HEK293T (cell line): ENCODE results near the gene NCEH1.

Source experiments
- BHLHE40 ChIP-seq: fragments of 450-650 bp; IDR thresholded peaks from 2 replicates; pipeline ENCODE4 v1.6.1; 2016; ENCODE audit warnings: mild to moderate bottlenecking, moderate library complexity, borderline replicate concordance
- ELF4 ChIP-seq: fragments of 450-650 bp; IDR thresholded peaks from 2 replicates; pipeline ENCODE4 v1.6.1; 2017; ENCODE audit warnings: antibody characterized with exemption
- FOXK2 ChIP-seq: fragments of 450-650 bp; IDR thresholded peaks from 2 replicates; pipeline ENCODE4 v1.6.1; 2016; ENCODE audit warnings: mild to moderate bottlenecking
- FOXM1 ChIP-seq: fragments of 450-650 bp; IDR thresholded peaks from 2 replicates; pipeline ENCODE4 v1.6.1; 2017; ENCODE audit warnings: mild to moderate bottlenecking, borderline replicate concordance
- NFRKB ChIP-seq: fragments of 450-650 bp; IDR thresholded peaks from 2 replicates; pipeline ENCODE4 v1.6.1; 2016; ENCODE audit warnings: mild to moderate bottlenecking, moderate library complexity
- SP1 ChIP-seq: fragments of 450-650 bp; IDR thresholded peaks from 2 replicates; pipeline ENCODE4 v1.6.1; 2017
- TARDBP ChIP-seq: fragments of 450-650 bp; IDR thresholded peaks from 2 replicates; pipeline ENCODE4 v1.6.1; 2016
- ZNF384 ChIP-seq: fragments of 450-650 bp; IDR thresholded peaks from 2 replicates; pipeline ENCODE4 v1.6.1; 2016

- no peak for TF ChIP-seq NFRKB
- no peak for TF ChIP-seq BHLHE40
- no peak for TF ChIP-seq SP1
- no peak for TF ChIP-seq TARDBP
- no peak for TF ChIP-seq FOXK2
- TF ChIP-seq ELF4: no peak
- TF ChIP-seq ZNF384: no peak
- TF ChIP-seq FOXM1: no peak
Measured at GRCh38 chr3:172692751-172693338, 18.0 kb downstream of the NCEH1 start.
